SK-N-SH treated with all-trans-retinoic acid at 6 μM for 48 hours (cell line): ENCODE data around the gene FAM228A.

Source experiments
- ATAC-seq: fragments of 200-7000 bp; cut with Tn5 transposase; 3 replicates; pipeline ENCODE4 v1.9.1; 2020; ENCODE audit warnings: mild to moderate bottlenecking, moderate library complexity
- ARNTL ChIP-seq: fragments of 450-650 bp; formaldehyde crosslinking; IDR thresholded peaks from 2 replicates; pipeline ENCODE4 v1.5.0; 2020; ENCODE audit warnings: low read depth, mild to moderate bottlenecking, moderate library complexity, borderline replicate concordance
- BACH2 ChIP-seq: fragments of 250-450 bp; sonication (Bioruptor Pico); IDR thresholded peaks from 2 replicates; pipeline ENCODE4 v1.9.0; 2021; ENCODE audit warnings: mild to moderate bottlenecking, borderline replicate concordance
- CSDC2 ChIP-seq: fragments of 250-450 bp; sonication (Bioruptor Pico); IDR thresholded peaks from 2 replicates; pipeline ENCODE4 v1.5.0; 2020; ENCODE audit warnings: mild to moderate bottlenecking, moderate library complexity
- ESRRG ChIP-seq: fragments of 250-450 bp; sonication (Bioruptor Pico); IDR thresholded peaks from 2 replicates; pipeline ENCODE4 v1.6.1; 2021; ENCODE audit warnings: mild to moderate bottlenecking
- GLIS3 ChIP-seq: fragments of 250-450 bp; sonication (Bioruptor Pico); IDR thresholded peaks from 2 replicates; pipeline ENCODE4 v1.5.0; 2020; ENCODE audit warnings: mild to moderate bottlenecking, moderate library complexity
- ISL1 ChIP-seq: fragments of 250-450 bp; sonication (Bioruptor Pico); IDR thresholded peaks from 2 replicates; pipeline ENCODE4 v2.1.2; 2022; ENCODE audit warnings: mild to moderate bottlenecking, moderate library complexity
- OSR1 ChIP-seq: fragments of 250-450 bp; sonication (Bioruptor Pico); IDR thresholded peaks from 2 replicates; pipeline ENCODE4 v1.8.0; 2022; ENCODE audit warnings: moderate library complexity, mild to moderate bottlenecking, inconsistent platforms
- PPARA ChIP-seq: fragments of 250-450 bp; sonication (Bioruptor Pico); IDR thresholded peaks from 2 replicates; pipeline ENCODE4 v1.5.0; 2020; ENCODE audit warnings: mild to moderate bottlenecking, borderline replicate concordance
- RARB ChIP-seq: fragments of 250-450 bp; sonication (Bioruptor Pico); IDR thresholded peaks from 2 replicates; pipeline ENCODE4 v1.8.0; 2021; ENCODE audit warnings: mild to moderate bottlenecking, moderate library complexity
- SNAI2 ChIP-seq: fragments of 250-450 bp; sonication (Bioruptor Pico); IDR thresholded peaks from 2 replicates; pipeline ENCODE4 v1.5.0; 2020; ENCODE audit warnings: mild to moderate bottlenecking, moderate library complexity
- TOX ChIP-seq: fragments of 250-450 bp; sonication (Bioruptor Pico); IDR thresholded peaks from 2 replicates; pipeline ENCODE4 v1.8.0; 2021; ENCODE audit warnings: mild to moderate bottlenecking, moderate library complexity, borderline replicate concordance
- ZC3H10 ChIP-seq: fragments of 250-450 bp; sonication (Bioruptor Pico); IDR thresholded peaks from 2 replicates; pipeline ENCODE4 v1.5.1; 2021; ENCODE audit warnings: mild to moderate bottlenecking, moderate library complexity
- ZFP3 ChIP-seq: fragments of 250-450 bp; sonication (Bioruptor Pico); IDR thresholded peaks from 2 replicates; pipeline ENCODE4 v1.5.0; 2020; ENCODE audit warnings: mild to moderate bottlenecking, moderate library complexity
- ZFP30 ChIP-seq: fragments of 450-650 bp; formaldehyde crosslinking; IDR thresholded peaks from 2 replicates; pipeline ENCODE4 v1.5.0; 2022; ENCODE audit warnings: mild to moderate bottlenecking, moderate library complexity
- ZNF70 ChIP-seq: fragments of 450-650 bp; formaldehyde crosslinking; IDR thresholded peaks from 2 replicates; pipeline ENCODE4 v1.5.0; 2020; ENCODE audit warnings: mild to moderate bottlenecking, moderate library complexity
- ZNF8 ChIP-seq: fragments of 450-650 bp; formaldehyde crosslinking; IDR thresholded peaks from 2 replicates; pipeline ENCODE4 v1.5.0; 2020; ENCODE audit warnings: mild to moderate bottlenecking, moderate library complexity
- TF ChIP-seq, protein P1 (sequence below): fragments of 250-450 bp; sonication (Bioruptor Pico); IDR thresholded peaks from 2 replicates; pipeline ENCODE4 v1.8.0; 2020; ENCODE audit warnings: mild to moderate bottlenecking, moderate library complexity, borderline replicate concordance
- TF ChIP-seq, protein P2 (sequence below): fragments of 250-450 bp; sonication (Bioruptor Pico); IDR thresholded peaks from 2 replicates; pipeline ENCODE4 v1.5.1; 2020; ENCODE audit warnings: low read depth, mild to moderate bottlenecking, moderate library complexity
- TF ChIP-seq, protein P3 (sequence below): fragments of 250-450 bp; sonication (Bioruptor Pico); IDR thresholded peaks from 2 replicates; pipeline ENCODE4 v1.5.0; 2020; ENCODE audit warnings: mild to moderate bottlenecking, moderate library complexity
- TF ChIP-seq, protein P4 (sequence below): fragments of 250-450 bp; sonication (Bioruptor Pico); IDR thresholded peaks from 2 replicates; pipeline ENCODE4 v1.5.1; 2021; ENCODE audit warnings: mild to moderate bottlenecking, moderate library complexity

Gene FAM228A

DNA sequence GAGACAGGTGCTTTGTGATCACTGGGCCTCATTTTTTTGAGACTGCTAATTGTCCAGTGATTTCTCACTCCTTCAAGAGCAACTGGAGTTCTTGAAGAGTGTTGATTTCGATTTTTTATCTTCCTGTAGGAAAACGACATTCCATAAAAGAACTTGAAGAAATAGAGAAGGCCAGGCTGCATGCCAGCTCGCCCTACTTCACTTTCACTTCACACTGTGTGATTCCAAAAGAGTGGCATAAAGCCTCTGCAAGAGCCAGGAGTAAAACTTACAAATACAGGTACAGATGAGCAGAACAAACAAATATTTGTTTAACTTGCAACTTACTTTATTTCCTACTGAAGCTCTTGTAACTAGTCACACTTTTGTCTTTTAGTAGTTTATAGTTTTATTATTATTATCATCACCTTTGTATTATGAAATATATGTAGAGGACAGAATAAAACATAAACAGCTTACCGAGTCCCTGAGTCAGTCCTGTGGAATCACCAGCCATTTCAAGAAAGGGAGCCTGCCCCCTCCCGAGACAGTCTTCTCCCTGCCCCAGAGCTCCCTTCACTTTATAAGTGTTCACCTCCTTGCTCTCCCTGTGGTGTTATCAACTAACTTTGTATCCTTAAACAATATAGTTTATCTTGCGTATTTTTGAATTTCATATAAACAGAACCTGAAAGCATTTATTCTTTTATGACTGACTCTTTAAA lies 8.7 kb downstream of the FAM228A start:
- ATAC-seq: 0 out of 3 replicates have a peak, but pooled peaks have one; percentile 34
- TF ChIP-seq ZFP30 (CRISPR knock-in tag) (no peak), RARB (CRISPR knock-in tag) (no peak), ZNF70 (CRISPR knock-in tag) (no peak), SNAI2 (CRISPR knock-in tag) (no peak), CSDC2 (CRISPR knock-in tag) (no peak), ZFP3 (CRISPR knock-in tag) (no peak), ESRRG (CRISPR knock-in tag) (no peak), ISL1 (CRISPR knock-in tag) (no peak), ARNTL (CRISPR knock-in tag) (no peak), PPARA (CRISPR knock-in tag) (no peak), ZNF8 (no peak), OSR1 (CRISPR knock-in tag) (no peak), GLIS3 (CRISPR knock-in tag) (no peak), BACH2 (CRISPR knock-in tag) (no peak), ZC3H10 (CRISPR knock-in tag) (no peak)
- TF ChIP-seq, protein P1, sequence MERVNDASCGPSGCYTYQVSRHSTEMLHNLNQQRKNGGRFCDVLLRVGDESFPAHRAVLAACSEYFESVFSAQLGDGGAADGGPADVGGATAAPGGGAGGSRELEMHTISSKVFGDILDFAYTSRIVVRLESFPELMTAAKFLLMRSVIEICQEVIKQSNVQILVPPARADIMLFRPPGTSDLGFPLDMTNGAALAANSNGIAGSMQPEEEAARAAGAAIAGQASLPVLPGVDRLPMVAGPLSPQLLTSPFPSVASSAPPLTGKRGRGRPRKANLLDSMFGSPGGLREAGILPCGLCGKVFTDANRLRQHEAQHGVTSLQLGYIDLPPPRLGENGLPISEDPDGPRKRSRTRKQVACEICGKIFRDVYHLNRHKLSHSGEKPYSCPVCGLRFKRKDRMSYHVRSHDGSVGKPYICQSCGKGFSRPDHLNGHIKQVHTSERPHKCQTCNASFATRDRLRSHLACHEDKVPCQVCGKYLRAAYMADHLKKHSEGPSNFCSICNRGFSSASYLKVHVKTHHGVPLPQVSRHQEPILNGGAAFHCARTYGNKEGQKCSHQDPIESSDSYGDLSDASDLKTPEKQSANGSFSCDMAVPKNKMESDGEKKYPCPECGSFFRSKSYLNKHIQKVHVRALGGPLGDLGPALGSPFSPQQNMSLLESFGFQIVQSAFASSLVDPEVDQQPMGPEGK: no peak
- TF ChIP-seq, protein P2, sequence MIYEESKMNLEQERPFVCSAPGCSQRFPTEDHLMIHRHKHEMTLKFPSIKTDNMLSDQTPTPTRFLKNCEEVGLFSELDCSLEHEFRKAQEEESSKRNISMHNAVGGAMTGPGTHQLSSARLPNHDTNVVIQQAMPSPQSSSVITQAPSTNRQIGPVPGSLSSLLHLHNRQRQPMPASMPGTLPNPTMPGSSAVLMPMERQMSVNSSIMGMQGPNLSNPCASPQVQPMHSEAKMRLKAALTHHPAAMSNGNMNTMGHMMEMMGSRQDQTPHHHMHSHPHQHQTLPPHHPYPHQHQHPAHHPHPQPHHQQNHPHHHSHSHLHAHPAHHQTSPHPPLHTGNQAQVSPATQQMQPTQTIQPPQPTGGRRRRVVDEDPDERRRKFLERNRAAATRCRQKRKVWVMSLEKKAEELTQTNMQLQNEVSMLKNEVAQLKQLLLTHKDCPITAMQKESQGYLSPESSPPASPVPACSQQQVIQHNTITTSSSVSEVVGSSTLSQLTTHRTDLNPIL: no peak
- TF ChIP-seq, protein P3, sequence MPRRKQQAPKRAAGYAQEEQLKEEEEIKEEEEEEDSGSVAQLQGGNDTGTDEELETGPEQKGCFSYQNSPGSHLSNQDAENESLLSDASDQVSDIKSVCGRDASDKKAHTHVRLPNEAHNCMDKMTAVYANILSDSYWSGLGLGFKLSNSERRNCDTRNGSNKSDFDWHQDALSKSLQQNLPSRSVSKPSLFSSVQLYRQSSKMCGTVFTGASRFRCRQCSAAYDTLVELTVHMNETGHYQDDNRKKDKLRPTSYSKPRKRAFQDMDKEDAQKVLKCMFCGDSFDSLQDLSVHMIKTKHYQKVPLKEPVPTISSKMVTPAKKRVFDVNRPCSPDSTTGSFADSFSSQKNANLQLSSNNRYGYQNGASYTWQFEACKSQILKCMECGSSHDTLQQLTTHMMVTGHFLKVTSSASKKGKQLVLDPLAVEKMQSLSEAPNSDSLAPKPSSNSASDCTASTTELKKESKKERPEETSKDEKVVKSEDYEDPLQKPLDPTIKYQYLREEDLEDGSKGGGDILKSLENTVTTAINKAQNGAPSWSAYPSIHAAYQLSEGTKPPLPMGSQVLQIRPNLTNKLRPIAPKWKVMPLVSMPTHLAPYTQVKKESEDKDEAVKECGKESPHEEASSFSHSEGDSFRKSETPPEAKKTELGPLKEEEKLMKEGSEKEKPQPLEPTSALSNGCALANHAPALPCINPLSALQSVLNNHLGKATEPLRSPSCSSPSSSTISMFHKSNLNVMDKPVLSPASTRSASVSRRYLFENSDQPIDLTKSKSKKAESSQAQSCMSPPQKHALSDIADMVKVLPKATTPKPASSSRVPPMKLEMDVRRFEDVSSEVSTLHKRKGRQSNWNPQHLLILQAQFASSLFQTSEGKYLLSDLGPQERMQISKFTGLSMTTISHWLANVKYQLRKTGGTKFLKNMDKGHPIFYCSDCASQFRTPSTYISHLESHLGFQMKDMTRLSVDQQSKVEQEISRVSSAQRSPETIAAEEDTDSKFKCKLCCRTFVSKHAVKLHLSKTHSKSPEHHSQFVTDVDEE: no peak
- TF ChIP-seq, protein P4, sequence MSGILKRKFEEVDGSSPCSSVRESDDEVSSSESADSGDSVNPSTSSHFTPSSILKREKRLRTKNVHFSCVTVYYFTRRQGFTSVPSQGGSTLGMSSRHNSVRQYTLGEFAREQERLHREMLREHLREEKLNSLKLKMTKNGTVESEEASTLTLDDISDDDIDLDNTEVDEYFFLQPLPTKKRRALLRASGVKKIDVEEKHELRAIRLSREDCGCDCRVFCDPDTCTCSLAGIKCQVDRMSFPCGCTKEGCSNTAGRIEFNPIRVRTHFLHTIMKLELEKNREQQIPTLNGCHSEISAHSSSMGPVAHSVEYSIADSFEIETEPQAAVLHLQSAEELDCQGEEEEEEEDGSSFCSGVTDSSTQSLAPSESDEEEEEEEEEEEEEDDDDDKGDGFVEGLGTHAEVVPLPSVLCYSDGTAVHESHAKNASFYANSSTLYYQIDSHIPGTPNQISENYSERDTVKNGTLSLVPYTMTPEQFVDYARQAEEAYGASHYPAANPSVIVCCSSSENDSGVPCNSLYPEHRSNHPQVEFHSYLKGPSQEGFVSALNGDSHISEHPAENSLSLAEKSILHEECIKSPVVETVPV (CRISPR knock-in tag): no peak

DNA sequence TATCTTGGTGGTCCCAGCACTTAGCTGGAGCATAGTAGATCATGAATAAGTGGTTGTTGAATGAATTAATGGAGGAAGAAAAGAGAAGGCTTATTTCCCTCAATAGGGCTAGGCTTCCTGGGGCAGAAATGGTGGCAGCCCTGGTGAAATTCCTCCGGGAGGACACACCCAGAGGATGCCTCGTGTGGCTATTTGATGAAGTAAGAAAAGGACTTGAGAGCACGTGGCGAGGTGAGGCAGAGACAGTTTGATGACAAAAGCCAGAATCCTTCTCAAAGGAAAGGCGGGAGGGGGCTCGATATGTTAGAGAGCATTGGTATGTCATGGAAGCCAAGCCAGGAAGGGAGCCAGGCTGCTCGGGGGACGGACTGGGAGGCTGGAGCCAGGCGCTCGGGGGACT lies 14.7 kb downstream of the FAM228A start:
- ATAC-seq: no peak
- TF ChIP-seq PPARA (CRISPR knock-in tag): no peak

DNA sequence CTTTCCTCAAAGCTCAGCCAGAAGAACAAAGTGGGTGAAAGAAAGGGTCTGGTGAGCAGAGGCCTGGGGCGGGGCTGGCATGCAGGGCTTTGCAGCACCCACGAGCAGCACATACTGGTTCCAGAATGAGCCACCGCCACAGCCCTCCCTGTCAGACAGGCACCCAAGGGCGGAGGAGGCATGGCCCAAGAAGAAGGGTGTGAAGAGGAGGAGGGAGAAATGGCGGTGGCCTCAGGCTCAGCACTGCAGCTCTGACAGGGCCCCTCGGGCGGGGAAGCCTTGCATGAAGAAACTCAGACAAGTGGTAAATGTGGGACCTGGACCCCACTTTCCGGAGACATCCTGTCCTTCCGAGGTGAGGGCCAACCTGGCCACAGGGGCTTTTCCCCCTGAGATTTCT lies 15.7 kb downstream of the FAM228A start:
- no peak for ATAC-seq
- TF ChIP-seq CSDC2 (CRISPR knock-in tag): no peak
- no peak for TF ChIP-seq ZC3H10 (CRISPR knock-in tag)
- no peak for TF ChIP-seq ESRRG (CRISPR knock-in tag)
- TF ChIP-seq, protein P2: no peak
- TF ChIP-seq PPARA (CRISPR knock-in tag): no peak
- no peak for TF ChIP-seq SNAI2 (CRISPR knock-in tag)
- TF ChIP-seq, protein P3: no peak
- TF ChIP-seq ISL1 (CRISPR knock-in tag): no peak
- TF ChIP-seq BACH2 (CRISPR knock-in tag): no peak
- TF ChIP-seq ZNF70 (CRISPR knock-in tag): no peak
- no peak for TF ChIP-seq ZFP3 (CRISPR knock-in tag)
- no peak for TF ChIP-seq GLIS3 (CRISPR knock-in tag)
- TF ChIP-seq TOX (CRISPR knock-in tag): no peak
